Neural progenitor cell (in vitro differentiated cells): ENCODE measurements around the gene TFE3. TPM values are rescaled to one million over a fixed set of nuclear protein-coding genes. Genes with fewer than 3 reads are reported as not detected.

ENCODE experiments used
- DNase-seq: peaks from one replicate; pipeline ENCODE4 v3.0.0-alpha.2; 2016; ENCODE audit warnings: low spot score
- H2AFZ ChIP-seq: fragments of 200-600 bp; sonication (generic); replicated peaks from 2 replicates; pipeline ENCODE4 v1.6.1; 2016; ENCODE audit warnings: antibody characterized with exemption
- H3F3A ChIP-seq: fragments of 200-600 bp; sonication (generic); 2 replicates; pipeline ENCODE4 v1.6.1; 2016; ENCODE audit warnings: antibody characterized with exemption, low read depth
- H3K27ac ChIP-seq: fragments of 200-600 bp; sonication (generic); 2 replicates; pipeline ENCODE4 v1.5.1; 2016; ENCODE audit warnings: mild to moderate bottlenecking
- H3K27me3 ChIP-seq: fragments of 200-600 bp; sonication (generic); 2 replicates; pipeline ENCODE4 v1.6.1; 2016; ENCODE audit warnings: mild to moderate bottlenecking, moderate library complexity
- H3K36me3 ChIP-seq: fragments of 200-600 bp; sonication (generic); 2 replicates; pipeline ENCODE4 v1.5.1; 2016
- H3K4me1 ChIP-seq: fragments of 200-600 bp; sonication (generic); 2 replicates; pipeline ENCODE4 v1.6.1; 2016; ENCODE audit warnings: mixed run types
- H3K4me2 ChIP-seq: fragments of 200-600 bp; sonication (generic); 2 replicates; pipeline ENCODE4 v1.6.1; 2016
- H3K4me3 ChIP-seq: fragments of 200-600 bp; sonication (generic); 2 replicates; pipeline ENCODE4 v1.5.1; 2016
- H3K79me2 ChIP-seq: fragments of 200-600 bp; sonication (generic); 2 replicates; pipeline ENCODE4 v1.6.1; 2016; ENCODE audit warnings: low read depth
- H3K9ac ChIP-seq: fragments of 200-600 bp; sonication (generic); 2 replicates; pipeline ENCODE4 v1.6.1; 2016
- H3K9me3 ChIP-seq: fragments of 200-600 bp; sonication (generic); 2 replicates; pipeline ENCODE4 v1.5.1; 2016; ENCODE audit warnings: low read depth
- H4K20me1 ChIP-seq: fragments of 200-600 bp; sonication (generic); 2 replicates; pipeline ENCODE4 v1.6.1; 2016; ENCODE audit warnings: low read depth
- H3K27ac Mint-ChIP-seq: 3 replicates; pipeline ENCODE4 v1.8.0; 2021; ENCODE audit warnings: mixed read lengths
- H3K27me3 Mint-ChIP-seq: 2 replicates; pipeline ENCODE4 v1.8.0; 2022; ENCODE audit warnings: low read depth, mild to moderate bottlenecking, inconsistent platforms, moderate library complexity, mixed read lengths; ENCODE audit not compliant: insufficient read depth
- H3K36me3 Mint-ChIP-seq: 3 replicates; pipeline ENCODE4 v1.8.0; 2021; ENCODE audit warnings: mixed read lengths
- H3K4me1 Mint-ChIP-seq: 3 replicates; pipeline ENCODE4 v1.8.0; 2021; ENCODE audit warnings: mixed read lengths
- H3K4me3 Mint-ChIP-seq: 3 replicates; pipeline ENCODE4 v1.8.0; 2021; ENCODE audit warnings: mild to moderate bottlenecking, moderate library complexity, mixed read lengths
- H3K9me3 Mint-ChIP-seq: 3 replicates; pipeline ENCODE4 v1.8.0; 2020; ENCODE audit warnings: mixed read lengths
- CTCF ChIP-seq: fragments of 200-600 bp; sonication (generic); IDR thresholded peaks from 2 replicates; pipeline ENCODE4 v1.5.1; 2017; ENCODE audit warnings: antibody characterized with exemption, mild to moderate bottlenecking
- EZH2 ChIP-seq: fragments of 200-600 bp; sonication (generic); IDR thresholded peaks from 2 replicates; pipeline ENCODE4 v1.6.1; 2017; ENCODE audit warnings: antibody characterized with exemption, mild to moderate bottlenecking, moderate library complexity
- EZH2phosphoT487 ChIP-seq: fragments of 200-600 bp; sonication (generic); IDR thresholded peaks from 2 replicates; pipeline ENCODE4 v1.6.1; 2017; ENCODE audit warnings: antibody characterized with exemption
- total RNA-seq: library from RNA; depleted of rRNA; stranded (reverse); fragments of >200 nt; gene quantifications from 2 replicates; pipeline ENCODE4 v1.2.3, GENCODE V29; 2015; ENCODE audit warnings: low replicate concordance

Gene TFE3
- total RNA-seq, 1 donor from 2014 or later, result 7.9 TPM

- Histone ChIP-seq H4K20me1 (no peaks in the 10 kb centered on the region), H3K4me3 (no peak overlapping the region), H3K9me3 (no peaks in the 10 kb centered on the region), H3K79me2 (no peaks in the 10 kb centered on the region), H2AFZ (no peak overlapping the region), H3K9ac (no peak overlapping the region), H3K4me2 (no peak overlapping the region), H3K27me3 (no peaks in the 10 kb centered on the region), H3K4me1 (no peaks in the 10 kb centered on the region), H3K36me3 (no peaks in the 10 kb centered on the region), H3K27ac (no peak overlapping the region), H3F3A (no peaks in the 10 kb centered on the region)
- H3K4me3 Mint-ChIP-seq, result no peak overlapping the region
- no peaks in the 10 kb centered on the region for H3K4me1 Mint-ChIP-seq
- H3K27me3 Mint-ChIP-seq, result peaks cover 5% of the 10 kb centered on the region
- H3K36me3 Mint-ChIP-seq, result no peaks in the 10 kb centered on the region
- H3K27ac Mint-ChIP-seq, result no peak overlapping the region
- no peak for TF ChIP-seq CTCF
- no peak for TF ChIP-seq EZH2
- TF ChIP-seq EZH2phosphoT487, result no peak
- peaks cover 10% of the 10 kb centered on the region for H3K9me3 Mint-ChIP-seq
- DNase-seq, result no peak
These were observed 24.1 kb downstream of the TFE3 start for GRCh38 chrX:49019050-49019449.

GRCh38 chrX:49003696-49004095 lies 39.5 kb downstream of the TFE3 start:
- Mint-ChIP-seq H3K9me3 (peaks cover 6% of the 10 kb centered on the region), H3K36me3 (peaks cover under 1% of the 10 kb centered on the region), H3K27me3 (peaks cover 5% of the 10 kb centered on the region), H3K4me1 (peaks cover 15% of the 10 kb centered on the region), H3K27ac (no peak overlapping the region), H3K4me3 (peak overlapping the region; percentile 41)
- TF ChIP-seq EZH2phosphoT487 (no peak), EZH2 (no peak), CTCF (no peak)
- no peak overlapping the region for H3K9ac ChIP-seq
- H3K4me3 ChIP-seq, result no peak overlapping the region
- H3F3A ChIP-seq, result no peaks in the 10 kb centered on the region
- no peaks in the 10 kb centered on the region for H3K27me3 ChIP-seq
- peaks cover 16% of the 10 kb centered on the region for H3K79me2 ChIP-seq
- no peaks in the 10 kb centered on the region for H3K9me3 ChIP-seq
- no peak overlapping the region for H3K4me2 ChIP-seq
- no peaks in the 10 kb centered on the region for H3K36me3 ChIP-seq
- no peaks in the 10 kb centered on the region for H4K20me1 ChIP-seq
- H3K4me1 ChIP-seq, result no peaks in the 10 kb centered on the region
- no peak for DNase-seq
- H3K27ac ChIP-seq, result no peak overlapping the region
- no peak overlapping the region for H2AFZ ChIP-seq

- peaks cover 6% of the 10 kb centered on the region for H3K9me3 Mint-ChIP-seq
- H3K4me1 Mint-ChIP-seq, result peaks cover 15% of the 10 kb centered on the region
- Histone ChIP-seq H3K27ac (peak within 1 kb of the TSS; percentile 98), H3K79me2 (peaks cover 16% of the 10 kb centered on the region), H3K4me1 (no peaks in the 10 kb centered on the region), H3K4me3 (peak within 1 kb of the TSS; percentile 89), H3F3A (no peaks in the 10 kb centered on the region), H3K4me2 (peak within 1 kb of the TSS; percentile 81), H3K36me3 (no peaks in the 10 kb centered on the region), H3K9me3 (no peaks in the 10 kb centered on the region), H3K27me3 (no peaks in the 10 kb centered on the region), H3K9ac (peak within 1 kb of the TSS; percentile 90), H4K20me1 (peaks cover 5% of the 10 kb centered on the region), H2AFZ (peak within 1 kb of the TSS; percentile 86)
- H3K36me3 Mint-ChIP-seq, result peaks cover 1% of the 10 kb centered on the region
- peak within 1 kb of the TSS; percentile 98 for H3K4me3 Mint-ChIP-seq
- peaks cover 5% of the 10 kb centered on the region for H3K27me3 Mint-ChIP-seq
- peak; percentile 90 for DNase-seq
- TF ChIP-seq EZH2 (no peak), CTCF (no peak), EZH2phosphoT487 (no peak)
- peak within 1 kb of the TSS; percentile 98 for H3K27ac Mint-ChIP-seq
These were observed 40.8 kb downstream of the TFE3 start, which contains the start of gene GRIPAP1 for GRCh38 chrX:49002091-49002935. Gene GRIPAP1 (minus strand): TSS chrX:49002264. CDS start chrX:49002229, 35 bp downstream.
